ENCODE results near the gene RPTOR. TPM values are rescaled to one million over a fixed set of nuclear protein-coding genes. Genes with fewer than 3 reads are reported as not detected.
"Not testable (repeated sequence)": the region's sequence is repeated elsewhere in the genome, so short reads cannot be mapped to it uniquely, and the experiment has no call there.

RPTOR gene
- total RNA-seq, 1 donor from 2014 or later, result 21.8 TPM

GRCh38 chr17:80503921-80504320 is 40.7 kb upstream of the RPTOR start:
- TF ChIP-seq CTCF (IDR thresholded peaks at IDR 0.05; ENCODE audit: borderline replicate concordance), result no peak
- Histone ChIP-seq H3K36me3 (no peaks in the 10 kb centered on the region), H3K27me3 (ENCODE audit: low read depth) (peaks cover 97% of the 10 kb centered on the region)

GRCh38 chr17:80504686-80505413 is 39.8 kb upstream of the RPTOR start:
- no peak overlapping the region for H3K27ac ChIP-seq (replicated peaks)
- no peak overlapping the region for H3K4me3 ChIP-seq
- H3K9me3 ChIP-seq (replicated peaks), result no peaks in the 10 kb centered on the region
- H3K36me3 ChIP-seq, result no peaks in the 10 kb centered on the region
- no peak for TF ChIP-seq CTCF (IDR thresholded peaks at IDR 0.05; ENCODE audit: borderline replicate concordance)
- H3K4me1 ChIP-seq, result no peaks in the 10 kb centered on the region
- H3K27me3 ChIP-seq (ENCODE audit: low read depth), result peaks cover 98% of the 10 kb centered on the region
- DNase-seq, result no peak
- intact Hi-C loops (cut with micrococcal nuclease), result no loop called here

More at GRCh38 chr17:80503921-80504320, 40.7 kb upstream of the RPTOR start:
- Histone ChIP-seq H3K9me3 (replicated peaks) (no peaks in the 10 kb centered on the region), H3K4me3 (no peak overlapping the region), H3K4me1 (no peaks in the 10 kb centered on the region), H3K27ac (replicated peaks) (no peak overlapping the region)
- no peak for DNase-seq
- intact Hi-C loops (cut with micrococcal nuclease), result no loop called here

- H3K9me3 ChIP-seq (replicated peaks); H3K36me3 ChIP-seq; H3K4me1 ChIP-seq; intact Hi-C loops (cut with micrococcal nuclease); H3K4me3 ChIP-seq; H3K27ac ChIP-seq (replicated peaks); DNase-seq: not testable (repeated sequence)
- peaks cover 97% of the 10 kb centered on the region for H3K27me3 ChIP-seq (ENCODE audit: low read depth)
Observed at GRCh38 chr17:80507177-80507576, 37.5 kb upstream of the RPTOR start.

- no peak overlapping the region for H3K4me3 ChIP-seq
- no peaks in the 10 kb centered on the region for H3K9me3 ChIP-seq (replicated peaks)
- no peak overlapping the region for H3K27ac ChIP-seq (replicated peaks)
- no peak for TF ChIP-seq CTCF (IDR thresholded peaks at IDR 0.05; ENCODE audit: borderline replicate concordance)
- peaks cover 97% of the 10 kb centered on the region for H3K27me3 ChIP-seq (ENCODE audit: low read depth)
- intact Hi-C loops (cut with micrococcal nuclease), result no loop called here
- H3K36me3 ChIP-seq, result no peaks in the 10 kb centered on the region
- no peaks in the 10 kb centered on the region for H3K4me1 ChIP-seq
- DNase-seq, result no peak
Observed at GRCh38 chr17:80507965-80508364, 36.7 kb upstream of the RPTOR start.

- H3K27me3 ChIP-seq (ENCODE audit: low read depth), result peaks cover 96% of the 10 kb centered on the region
- no peak for DNase-seq
- H3K27ac ChIP-seq (replicated peaks), result no peak overlapping the region
- H3K4me1 ChIP-seq, result no peaks in the 10 kb centered on the region
- no peak for TF ChIP-seq CTCF (IDR thresholded peaks at IDR 0.05; ENCODE audit: borderline replicate concordance)
- H3K4me3 ChIP-seq, result no peak overlapping the region
- no peaks in the 10 kb centered on the region for H3K36me3 ChIP-seq
- intact Hi-C loops (cut with micrococcal nuclease), result no loop called here
- no peaks in the 10 kb centered on the region for H3K9me3 ChIP-seq (replicated peaks)
Observed at GRCh38 chr17:80509311-80509710, 35.3 kb upstream of the RPTOR start.

- Histone ChIP-seq H3K27ac (replicated peaks) (no peak overlapping the region), H3K36me3 (no peaks in the 10 kb centered on the region), H3K4me3 (no peak overlapping the region), H3K9me3 (replicated peaks) (no peaks in the 10 kb centered on the region), H3K27me3 (ENCODE audit: low read depth) (peaks cover 89% of the 10 kb centered on the region), H3K4me1 (no peaks in the 10 kb centered on the region)
- DNase-seq, result no peak
- TF ChIP-seq CTCF (IDR thresholded peaks at IDR 0.05; ENCODE audit: borderline replicate concordance), result no peak
- intact Hi-C loops (cut with micrococcal nuclease), result no loop called here
Observed at GRCh38 chr17:80510132-80510531, 34.5 kb upstream of the RPTOR start.
